GM21737 (cell line): Measurements from ENCODE around the gene CHRDL1.
"Not testable (repeated sequence)": the region's sequence is repeated elsewhere in the genome, so short reads cannot be mapped to it uniquely, and the experiment has no call there.

Experiments
- ATAC-seq: cut with Tn5 transposase; IDR thresholded peaks from one replicate; pipeline ENCODE4 v1.9.1; 2021; ENCODE audit warnings: mild to moderate bottlenecking, moderate library complexity; ENCODE audit not compliant: unreplicated experiment

The CHRDL1 gene, protein sequence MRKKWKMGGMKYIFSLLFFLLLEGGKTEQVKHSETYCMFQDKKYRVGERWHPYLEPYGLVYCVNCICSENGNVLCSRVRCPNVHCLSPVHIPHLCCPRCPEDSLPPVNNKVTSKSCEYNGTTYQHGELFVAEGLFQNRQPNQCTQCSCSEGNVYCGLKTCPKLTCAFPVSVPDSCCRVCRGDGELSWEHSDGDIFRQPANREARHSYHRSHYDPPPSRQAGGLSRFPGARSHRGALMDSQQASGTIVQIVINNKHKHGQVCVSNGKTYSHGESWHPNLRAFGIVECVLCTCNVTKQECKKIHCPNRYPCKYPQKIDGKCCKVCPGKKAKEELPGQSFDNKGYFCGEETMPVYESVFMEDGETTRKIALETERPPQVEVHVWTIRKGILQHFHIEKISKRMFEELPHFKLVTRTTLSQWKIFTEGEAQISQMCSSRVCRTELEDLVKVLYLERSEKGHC

GRCh38 chrX:110795645-110796406 is at the start of gene CHRDL1:
TSS of gene CHRDL1 (minus strand) at chrX:110795817. CDS start at chrX:110792181, 3,636 bp downstream.
- no peak for ATAC-seq

DNA sequence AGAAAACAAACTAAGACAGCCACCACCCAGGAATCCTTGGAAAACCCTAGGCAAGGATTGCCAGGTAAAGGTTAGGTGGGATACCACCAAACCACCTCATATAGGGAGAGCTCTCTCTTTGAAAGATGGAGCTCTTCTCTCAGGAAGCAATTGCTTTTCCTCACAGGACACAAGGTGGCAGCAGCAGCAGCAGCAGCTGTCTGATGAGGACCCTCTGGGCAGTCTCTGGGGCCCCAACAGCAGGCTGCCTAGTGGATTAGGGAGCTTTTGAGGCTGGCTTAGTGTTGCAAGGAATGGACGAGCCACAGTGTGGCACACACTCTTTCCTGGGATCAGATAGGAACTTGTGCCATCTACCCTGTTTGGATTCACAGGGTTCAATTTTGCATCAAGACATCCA is 41.4 kb upstream of the CHRDL1 start:
- ATAC-seq, result no peak

DNA sequence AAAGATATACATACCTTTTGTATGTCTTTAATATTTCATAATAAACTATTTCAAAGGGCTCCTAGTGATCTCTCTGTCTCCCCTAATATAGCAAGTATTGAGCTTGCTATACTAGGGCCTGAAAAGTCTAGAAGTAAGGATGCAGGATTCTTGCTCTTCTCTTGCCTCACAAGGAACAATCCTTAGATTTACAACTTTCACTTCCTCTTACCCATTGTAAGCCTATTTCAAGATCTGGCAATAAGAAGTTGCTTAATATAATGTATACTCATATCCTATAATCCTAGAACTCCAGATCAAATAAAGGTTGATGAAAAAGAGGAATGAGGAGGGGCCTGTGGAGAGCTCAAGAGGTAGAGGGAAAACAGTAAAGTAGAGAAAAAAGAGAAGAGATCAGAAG is 40.8 kb upstream of the CHRDL1 start:
- no peak for ATAC-seq

GRCh38 chrX:110836001-110836400 is 40.4 kb upstream of the CHRDL1 start:
- no peak for ATAC-seq

DNA sequence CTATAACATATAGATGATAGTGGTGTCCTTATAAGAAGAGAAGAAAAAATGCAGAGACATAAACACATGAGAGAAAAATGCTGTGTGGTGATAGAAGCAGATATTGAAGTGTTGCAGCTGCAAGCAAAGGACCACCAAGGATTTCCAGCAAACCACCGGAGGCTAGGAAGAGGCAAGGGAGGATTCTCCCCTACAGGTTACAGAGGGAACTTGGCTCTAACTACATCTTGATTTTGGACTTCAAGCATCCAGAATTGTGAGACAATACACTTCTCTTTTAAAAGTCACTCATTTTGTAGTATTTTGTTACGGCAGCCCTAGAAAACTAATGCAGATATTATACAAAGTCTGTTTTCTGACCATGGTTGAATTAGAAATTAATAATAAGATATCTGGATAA is 30.4 kb upstream of the CHRDL1 start:
- no peak for ATAC-seq

GRCh38 chrX:110816543-110816942 is 20.9 kb upstream of the CHRDL1 start:
- not testable (repeated sequence) for ATAC-seq

- ATAC-seq, result no peak
Observed at GRCh38 chrX:110806145-110806544, 10.5 kb upstream of the CHRDL1 start.

GRCh38 chrX:110805303-110805702 is 9.7 kb upstream of the CHRDL1 start:
- no peak for ATAC-seq

DNA sequence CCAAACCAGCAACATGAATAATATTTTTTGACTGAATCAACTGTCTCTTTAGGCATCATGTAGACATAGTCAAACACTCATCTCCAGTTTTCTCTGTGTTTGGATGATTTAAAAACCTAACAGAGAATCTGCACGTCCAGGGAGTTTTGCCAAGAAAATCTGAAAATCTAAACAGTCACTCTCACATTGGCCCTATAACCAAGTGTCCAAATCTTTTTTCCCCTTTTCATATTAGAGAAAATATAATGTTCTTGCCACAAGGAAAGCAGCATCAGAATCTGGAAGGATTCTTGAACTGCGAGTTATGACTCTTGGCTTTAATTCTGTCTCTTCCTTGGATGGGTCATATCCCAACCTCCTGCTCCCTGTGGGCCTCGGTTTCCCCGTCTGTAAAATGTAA is 8.8 kb upstream of the CHRDL1 start:
- no peak for ATAC-seq

DNA sequence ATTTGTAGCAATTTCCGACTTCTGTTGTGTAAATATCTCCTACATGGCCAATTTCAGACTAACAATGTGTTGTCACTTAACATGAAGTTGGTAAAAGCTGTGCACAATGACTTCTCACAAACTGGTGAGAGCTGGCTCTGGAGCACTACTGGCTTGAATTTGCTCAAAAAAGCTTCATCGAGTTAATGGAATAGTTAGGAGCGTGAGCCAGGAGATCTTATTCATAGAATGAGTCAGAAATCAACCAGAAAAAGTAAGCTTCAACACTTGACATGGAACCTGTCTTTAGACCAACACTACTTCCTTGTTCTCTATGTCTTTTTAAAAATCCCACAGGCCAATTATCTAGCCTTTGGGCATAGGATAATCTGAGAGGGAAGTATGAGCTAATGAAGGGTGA is 7.9 kb upstream of the CHRDL1 start:
- ATAC-seq, result no peak

GRCh38 chrX:110796407-110796697 is 735 bp upstream of the CHRDL1 start:
- no peak for ATAC-seq

DNA sequence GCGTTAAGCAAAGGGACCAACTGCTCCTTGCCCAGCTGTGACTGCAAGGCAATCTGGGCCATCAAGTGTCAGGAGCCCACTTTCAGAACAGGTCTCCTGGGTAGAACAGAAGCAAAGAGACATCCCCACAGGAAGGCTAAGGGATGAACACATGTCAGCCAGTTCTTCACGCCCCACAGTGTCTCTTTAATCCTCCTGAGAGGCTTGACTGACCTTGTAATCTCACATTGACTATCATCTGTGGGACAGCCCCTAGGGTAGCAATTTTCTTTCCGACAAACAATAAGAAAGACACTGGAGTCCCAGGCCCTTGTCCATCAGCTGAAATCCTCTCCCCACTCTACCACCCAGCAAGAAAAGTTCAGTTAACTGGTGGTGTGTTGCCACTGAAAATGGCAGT is 1.0 kb downstream of the CHRDL1 start:
- no peak for ATAC-seq

GRCh38 chrX:110791071-110791470 is 4.5 kb downstream of the CHRDL1 start:
- ATAC-seq, result no peak

DNA sequence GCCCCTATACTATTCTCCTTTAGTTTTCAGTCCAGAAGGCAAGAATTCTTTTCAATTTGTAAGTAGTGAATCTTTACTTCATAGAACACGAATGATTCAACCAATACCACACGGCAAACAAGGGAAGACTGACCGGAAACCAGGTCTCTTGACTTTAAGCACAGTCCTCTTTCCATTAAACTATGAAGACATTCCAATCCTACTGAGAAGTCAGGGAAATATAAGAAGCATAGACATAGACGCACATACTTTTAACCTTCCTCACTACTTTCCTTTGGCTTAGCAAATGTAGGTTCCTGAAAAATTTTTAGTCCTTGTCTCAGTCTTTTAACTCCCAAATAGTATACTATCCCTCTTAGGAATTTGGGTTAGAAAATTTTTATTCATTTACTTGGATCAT is 9.1 kb downstream of the CHRDL1 start:
- no peak for ATAC-seq

DNA sequence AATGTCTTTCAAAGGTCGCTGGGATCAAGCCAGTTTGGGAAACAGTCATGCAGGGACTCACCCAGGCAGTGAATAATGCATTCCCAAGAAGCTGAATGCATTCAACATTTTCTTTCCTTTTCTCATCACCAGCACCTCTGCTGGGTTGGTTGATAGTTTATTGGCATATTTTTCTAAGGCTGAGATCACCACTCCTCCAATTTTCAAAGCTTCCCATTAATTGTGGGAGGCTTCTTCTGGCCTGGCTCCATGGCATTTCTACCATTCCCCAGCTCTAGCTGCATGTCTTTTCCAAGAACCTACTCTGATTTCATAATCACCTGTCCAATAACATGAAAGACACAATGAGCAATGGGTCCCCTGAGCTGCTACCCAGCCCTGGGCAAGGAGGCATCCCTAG is 35.8 kb downstream of the CHRDL1 start:
- no peak for ATAC-seq

- no peak for ATAC-seq
Observed at GRCh38 chrX:110758781-110759422, 36.7 kb downstream of the CHRDL1 start.

GRCh38 chrX:110755611-110756010 is 40.0 kb downstream of the CHRDL1 start:
- ATAC-seq, result no peak

DNA sequence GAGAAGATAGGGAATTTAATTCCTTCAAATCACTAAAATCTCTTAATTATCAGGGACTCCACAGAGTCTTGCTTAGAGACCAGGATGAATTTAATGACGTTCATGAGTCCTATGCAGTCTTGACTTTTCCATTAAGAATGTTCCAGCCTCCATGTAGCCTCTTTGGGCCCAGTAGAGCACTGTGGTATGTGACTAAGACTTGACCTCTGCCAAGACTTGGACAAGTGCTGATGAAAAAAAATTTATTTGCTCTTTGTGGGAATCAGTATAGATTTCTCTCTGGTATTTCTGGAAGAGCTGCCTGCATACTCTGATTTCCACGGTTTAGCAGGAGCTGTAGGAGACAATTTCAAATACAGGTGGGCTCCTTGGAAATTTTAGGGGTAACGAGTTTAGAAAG is 40.6 kb downstream of the CHRDL1 start:
- no peak for ATAC-seq

- ATAC-seq, result no peak
Observed at GRCh38 chrX:110750526-110751189, 45.0 kb downstream of the CHRDL1 start.

- no peak for ATAC-seq
Observed at GRCh38 chrX:110748256-110748806, 47.3 kb downstream of the CHRDL1 start.

DNA sequence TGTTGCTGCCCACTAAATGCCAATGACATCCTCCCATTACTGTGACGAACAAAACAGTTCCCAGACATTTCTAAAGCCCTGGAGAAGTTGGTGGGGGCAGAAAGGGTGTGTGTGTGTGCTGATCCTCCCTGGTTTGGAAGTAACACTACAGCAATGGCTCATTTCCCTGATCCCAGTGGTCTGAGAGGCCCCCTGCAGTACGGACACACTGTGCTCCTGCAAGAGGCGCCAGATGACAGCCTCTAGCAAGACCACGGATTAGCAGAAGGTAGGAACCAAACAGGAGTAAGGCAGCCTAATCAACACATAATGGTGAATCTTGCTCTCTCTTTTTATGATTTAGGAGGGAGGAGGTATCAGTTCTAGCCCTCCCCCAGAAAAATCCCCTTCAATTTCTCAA is 49.6 kb downstream of the CHRDL1 start:
- no peak for ATAC-seq
